H9 (cell line): ENCODE measurements around the gene DNAJB6. TPM values are rescaled to one million over a fixed set of nuclear protein-coding genes. Genes with fewer than 3 reads are reported as not detected.

Source experiments
- DNase-seq: peaks from one replicate; pipeline ENCODE4 v3.0.0-alpha.2; 2017
- H2AFZ ChIP-seq: one replicate; pipeline ENCODE4 v1.6.1; 2013; ENCODE audit warnings: mild to moderate bottlenecking, low read length, control low read depth, moderate library complexity
- H2AK5ac ChIP-seq: 2 replicates; pipeline ENCODE4 v1.6.1; 2013; ENCODE audit warnings: low read length, control low read depth, mixed read lengths; ENCODE audit not compliant: insufficient read length
- H2BK120ac ChIP-seq: one replicate; pipeline ENCODE4 v1.6.1; 2013; ENCODE audit warnings: low read depth, mild to moderate bottlenecking, low read length, control low read depth, inconsistent platforms; ENCODE audit not compliant: poor library complexity, severe bottlenecking
- H2BK12ac ChIP-seq: 2 replicates; pipeline ENCODE4 v1.6.1; 2013; ENCODE audit warnings: low read length, control low read depth, mixed read lengths, low read depth; ENCODE audit not compliant: insufficient read length
- H2BK15ac ChIP-seq: 2 replicates; pipeline ENCODE4 v1.6.1; 2013; ENCODE audit warnings: low read depth, low read length, control low read depth
- H2BK20ac ChIP-seq: one replicate; pipeline ENCODE4 v1.6.1; 2013; ENCODE audit warnings: low read depth, mild to moderate bottlenecking, low read length, control low read depth, inconsistent platforms; ENCODE audit not compliant: poor library complexity, severe bottlenecking
- H2BK5ac ChIP-seq: 2 replicates; pipeline ENCODE4 v1.6.1; 2013; ENCODE audit warnings: low read length, control low read depth, mixed read lengths; ENCODE audit not compliant: insufficient read length
- H3K14ac ChIP-seq: 2 replicates; pipeline ENCODE4 v1.6.1; 2013; ENCODE audit warnings: low read length, control low read depth; ENCODE audit not compliant: insufficient read depth
- H3K18ac ChIP-seq: 2 replicates; pipeline ENCODE4 v1.6.1; 2013; ENCODE audit warnings: low read depth, mild to moderate bottlenecking, mixed read lengths, low read length, control low read depth; ENCODE audit not compliant: insufficient read length
- H3K23ac ChIP-seq: 2 replicates; pipeline ENCODE4 v1.6.1; 2013; ENCODE audit warnings: low read length, control low read depth, mixed read lengths, low read depth; ENCODE audit not compliant: insufficient read length
- H3K23me2 ChIP-seq: 2 replicates; pipeline ENCODE4 v1.6.1; 2013; ENCODE audit warnings: low read depth, mild to moderate bottlenecking, mixed read lengths, low read length, control low read depth; ENCODE audit not compliant: insufficient read length, poor library complexity, severe bottlenecking
- H3K27ac ChIP-seq: 2 replicates; pipeline ENCODE4 v1.5.1; 2013; ENCODE audit warnings: low read length, control low read depth, mixed read lengths, low read depth; ENCODE audit not compliant: insufficient read length
- H3K27me3 ChIP-seq: 2 replicates; pipeline ENCODE4 v1.6.1; 2013; ENCODE audit warnings: low read length, control low read depth, inconsistent platforms; ENCODE audit not compliant: insufficient read depth
- H3K4ac ChIP-seq: 2 replicates; pipeline ENCODE4 v1.6.1; 2013; ENCODE audit warnings: low read depth, mild to moderate bottlenecking, control low read depth, inconsistent platforms, low read length, moderate library complexity
- H3K4me1 ChIP-seq: 2 replicates; pipeline ENCODE4 v1.6.1; 2013; ENCODE audit warnings: low read length, control low read depth, inconsistent platforms; ENCODE audit not compliant: insufficient read depth
- H3K4me2 ChIP-seq: 2 replicates; pipeline ENCODE4 v1.6.1; 2013; ENCODE audit warnings: low read length, control low read depth, mixed read lengths; ENCODE audit not compliant: insufficient read length, insufficient read depth
- H3K56ac ChIP-seq: 2 replicates; pipeline ENCODE4 v1.6.1; 2013; ENCODE audit warnings: low read depth, mild to moderate bottlenecking, mixed read lengths, low read length, control low read depth; ENCODE audit not compliant: insufficient read length
- H3K79me1 ChIP-seq: 2 replicates; pipeline ENCODE4 v1.6.1; 2013; ENCODE audit warnings: low read depth, mild to moderate bottlenecking, moderate library complexity, low read length, control low read depth, inconsistent platforms; ENCODE audit not compliant: insufficient read depth, poor library complexity, severe bottlenecking
- H3K79me2 ChIP-seq: 2 replicates; pipeline ENCODE4 v1.6.1; 2013; ENCODE audit warnings: low read length, control low read depth, inconsistent platforms; ENCODE audit not compliant: insufficient read depth
- H3K9ac ChIP-seq: 2 replicates; pipeline ENCODE4 v1.6.1; 2013; ENCODE audit warnings: low read length, control low read depth, mixed read lengths; ENCODE audit not compliant: insufficient read length; ENCODE audit errors: extremely low read depth
- H3K9me3 ChIP-seq: one replicate; pipeline ENCODE4 v1.6.1; 2013; ENCODE audit warnings: low read depth, low read length, inconsistent platforms; ENCODE audit not compliant: control insufficient read depth
- H3T11ph ChIP-seq: one replicate; pipeline ENCODE4 v1.6.1; 2013; ENCODE audit warnings: mild to moderate bottlenecking, low read length, control low read depth, inconsistent platforms
- H4K20me1 ChIP-seq: one replicate; pipeline ENCODE4 v1.6.1; 2013; ENCODE audit not compliant: control insufficient read depth, insufficient read length, insufficient read depth
- H4K5ac ChIP-seq: 2 replicates; pipeline ENCODE4 v1.6.1; 2013; ENCODE audit warnings: low read depth, mild to moderate bottlenecking, mixed read lengths, low read length, control low read depth; ENCODE audit not compliant: insufficient read length
- H4K8ac ChIP-seq: replicated peaks from 2 replicates; pipeline ENCODE4 v1.6.1; 2013; ENCODE audit warnings: low read length, control low read depth, mixed read lengths, low read depth; ENCODE audit not compliant: insufficient read length
- H4K91ac ChIP-seq: 2 replicates; pipeline ENCODE4 v1.6.1; 2013; ENCODE audit warnings: low read depth, mild to moderate bottlenecking, moderate library complexity, mixed read lengths, low read length, control low read depth; ENCODE audit not compliant: insufficient read length
- H3K27ac Mint-ChIP-seq, 3 experiments: 2 replicates in 2 of 3; 3 replicates in 1 of 3; pipeline ENCODE4 v1.8.0; 2020 to 2021; ENCODE audit warnings: mixed read lengths in 3 of 3, mild to moderate bottlenecking in 1 of 3, moderate library complexity in 1 of 3
- H3K27me3 Mint-ChIP-seq: 2 replicates; pipeline ENCODE4 v1.8.0; 2021; ENCODE audit warnings: low read depth, mild to moderate bottlenecking, moderate library complexity, mixed read lengths
- H3K36me3 Mint-ChIP-seq, 3 experiments: 2 replicates in 2 of 3; 3 replicates in 1 of 3; pipeline ENCODE4 v1.8.0; 2020 to 2021; ENCODE audit warnings: low read depth in 3 of 3, mixed read lengths in 3 of 3; ENCODE audit not compliant: insufficient read depth in 1 of 3
- H3K4me1 Mint-ChIP-seq, 2 experiments: 2 replicates each; pipeline ENCODE4 v1.8.0; 2020; ENCODE audit warnings: mixed read lengths in 2 of 2
- H3K4me3 Mint-ChIP-seq, 2 experiments: 2 replicates in 1 of 2; 3 replicates in 1 of 2; pipeline ENCODE4 v1.8.0; 2020 to 2021; ENCODE audit warnings: mild to moderate bottlenecking in 2 of 2, mixed read lengths in 2 of 2, moderate library complexity in 1 of 2
- H3K9me3 Mint-ChIP-seq, 2 experiments: 2 replicates in 1 of 2; 3 replicates in 1 of 2; pipeline ENCODE4 v1.8.0; 2020; ENCODE audit warnings: mild to moderate bottlenecking in 2 of 2, mixed read lengths in 2 of 2, moderate library complexity in 1 of 2
- CTCF ChIP-seq: fragments of 200-600 bp; sonication (generic); conservative IDR thresholded peaks from 3 replicates; pipeline ENCODE4 v1.8.0; 2021; ENCODE audit warnings: antibody characterized with exemption, mild to moderate bottlenecking
- WGBS: extraction: QIAGEN DNeasy Blood & Tissue Kit; methylation state at CpG from one replicate; pipeline ENCODE4 v1.1.7; 2013; ENCODE audit warnings: missing lambda C conversion rate, low lambda C conversion rate, mixed read lengths; ENCODE audit not compliant: insufficient read length; ENCODE audit errors: extremely low coverage; 5-methylcytosine and 5-hydroxymethylcytosine counted together
- total RNA-seq: library from RNA; stranded (reverse); gene quantifications from 2 replicates; pipeline ENCODE4 v1.2.1, GENCODE V29; 2021

DNAJB6 gene
- total RNA-seq, 1 experiment from 2014 or later: 215 TPM

GRCh38 chr7:157434701-157435100 is 97.9 kb downstream of the DNAJB6 start:
- H3K36me3 Mint-ChIP-seq: peaks cover 0 to 7% (median 2%) of the 10 kb centered on the region in 3 experiments; a peak in 4 of 7 replicates
- Histone ChIP-seq H3K4ac (no peak overlapping the region), H3K79me1 (no peaks in the 10 kb centered on the region), H3K56ac (no peak overlapping the region), H3K27me3 (no peaks in the 10 kb centered on the region), H3K14ac (no peak overlapping the region), H4K8ac (no peak overlapping the region), H3K79me2 (no peaks in the 10 kb centered on the region), H2BK120ac (no peak overlapping the region), H3K18ac (no peak overlapping the region), H3T11ph (no peak overlapping the region), H3K4me1 (no peaks in the 10 kb centered on the region), H4K5ac (no peak overlapping the region), H4K20me1 (no peaks in the 10 kb centered on the region), H2BK15ac (no peak overlapping the region), H2BK5ac (no peak overlapping the region), H3K27ac (no peak overlapping the region), H3K9ac (no peak overlapping the region), H4K91ac (no peak overlapping the region), H3K4me2 (no peak overlapping the region), H2BK20ac (no peak overlapping the region), H2AK5ac (no peak overlapping the region), H2BK12ac (no peak overlapping the region), H3K9me3 (no peaks in the 10 kb centered on the region), H2AFZ (no peak overlapping the region), H3K23ac (no peak overlapping the region), H3K23me2 (no peaks in the 10 kb centered on the region)
- WGBS: no CpG with 5 or more reads among the region's 8 CpGs
- no peak for TF ChIP-seq CTCF
- H3K4me1 Mint-ChIP-seq: peaks cover 4 to 17% of the 10 kb centered on the region in 2 experiments
- H3K27ac Mint-ChIP-seq: peak overlapping the region in 2 of 3 experiments; percentile 61 to 65; a peak in 1 of 7 replicates
- DNase-seq: no peak
- H3K9me3 Mint-ChIP-seq: peaks cover 15 to 16% of the 10 kb centered on the region in 2 experiments
- H3K4me3 Mint-ChIP-seq: no peak overlapping the region
- peaks cover 41% of the 10 kb centered on the region for H3K27me3 Mint-ChIP-seq
